GM18873 (cell line): ENCODE results near the gene HSD3B2.
"Not testable (repeated sequence)": the region's sequence is repeated elsewhere in the genome, so short reads cannot be mapped to it uniquely, and the experiment has no call there.

ENCODE experiments used
- ATAC-seq: cut with Tn5 transposase; IDR thresholded peaks from one replicate; pipeline ENCODE4 v1.9.1; 2021; ENCODE audit warnings: mild to moderate bottlenecking, moderate library complexity, moderate number of reproducible peaks; ENCODE audit not compliant: unreplicated experiment, low FRiP score

Gene HSD3B2

GRCh38 chr1:119414950-119415349, at the start of gene HSD3B2:
HSD3B2 (plus strand) TSS chr1:119415150; CDS start chr1:119415420, 270 bp downstream.
- no peak for ATAC-seq

- ATAC-seq, result no peak
Measured at GRCh38 chr1:119366424-119366823, 48.5 kb upstream of the HSD3B2 start.

GRCh38 chr1:119367432-119368124, 47.4 kb upstream of the HSD3B2 start:
- no peak for ATAC-seq

GRCh38 chr1:119368554-119368953, 46.4 kb upstream of the HSD3B2 start, which contains the start of gene HAO2:
HAO2 (plus strand) TSS chr1:119368785; CDS start chr1:119381086, 12,301 bp downstream.
- ATAC-seq, result no peak

- no peak for ATAC-seq
Measured at GRCh38 chr1:119370748-119371147, 44.2 kb upstream of the HSD3B2 start.

- no peak for ATAC-seq
Measured at GRCh38 chr1:119371815-119372214, 43.1 kb upstream of the HSD3B2 start.

- ATAC-seq, result peak; percentile 47
Measured at GRCh38 chr1:119372503-119373086, 42.4 kb upstream of the HSD3B2 start.

GRCh38 chr1:119373465-119373864, 41.5 kb upstream of the HSD3B2 start:
- ATAC-seq, result no peak

GRCh38 chr1:119374208-119374874, 40.6 kb upstream of the HSD3B2 start:
- no peak for ATAC-seq

- peak; percentile 55 for ATAC-seq
Measured at GRCh38 chr1:119375366-119375765, 39.6 kb upstream of the HSD3B2 start.

GRCh38 chr1:119376594-119376993, 38.4 kb upstream of the HSD3B2 start:
- no peak for ATAC-seq

GRCh38 chr1:119377594-119377993, 37.4 kb upstream of the HSD3B2 start:
- not testable (repeated sequence) for ATAC-seq

- no peak for ATAC-seq
Measured at GRCh38 chr1:119379117-119379516, 35.8 kb upstream of the HSD3B2 start.

- ATAC-seq, result no peak
Measured at GRCh38 chr1:119380304-119380703, 34.6 kb upstream of the HSD3B2 start.

GRCh38 chr1:119380983-119381662, 33.8 kb upstream of the HSD3B2 start:
- ATAC-seq, result no peak

GRCh38 chr1:119384591-119384990, 30.4 kb upstream of the HSD3B2 start:
- ATAC-seq, result no peak

GRCh38 chr1:119385650-119386049, 29.3 kb upstream of the HSD3B2 start:
- ATAC-seq, result no peak

- ATAC-seq, result no peak
Measured at GRCh38 chr1:119387858-119388257, 27.1 kb upstream of the HSD3B2 start.

- ATAC-seq, result no peak
Measured at GRCh38 chr1:119388450-119388849, 26.5 kb upstream of the HSD3B2 start.

GRCh38 chr1:119390526-119390925, 24.4 kb upstream of the HSD3B2 start:
- no peak for ATAC-seq

- no peak for ATAC-seq
Measured at GRCh38 chr1:119391749-119392148, 23.2 kb upstream of the HSD3B2 start.
